Measurements from ENCODE around the gene CIB1. TPM values are rescaled to one million over a fixed set of nuclear protein-coding genes. Genes with fewer than 3 reads are reported as not detected.
"Not testable (repeated sequence)": the region's sequence is repeated elsewhere in the genome, so short reads cannot be mapped to it uniquely, and the experiment has no call there.

The CIB1 gene
- total RNA-seq (2022), result 45.6 and 50.5 TPM in 2 replicates
- Bru-seq, nascent RNA, result percentile 75 among the genes with signal in this experiment
- BruChase-seq, experiment 1, labeled RNA remaining after a 6-hour chase, result percentile 86 among the genes with signal in this experiment
- percentile 78 among the genes with signal in this experiment for BruChase-seq, experiment 2, labeled RNA remaining after a 2-hour chase
- long read RNA-seq, transcript CIB1-201 (7 exons, 1,247 nt), result major isoform, 110 of 130 reads
- long read RNA-seq, partial matches to known transcripts, result 1 of 130 reads
- long read RNA-seq, other reads (novel, unspliced or antisense), result 17 of 130 reads

- TSS peak; percentile 46 for BruUV-seq (replicated peaks)
- CTCF ChIA-PET, result interaction anchor here (0.5 to 4.8 kb wide), 20 partner anchors 12 to 369 kb away, joined by 3 to 48 read pairs (median 4); partner anchors contain the start of genes ARPIN and TTLL13
- DNase-seq (ENCODE audit: unreplicated experiment), result peak; percentile 97
- POLR2A ChIA-PET, result interaction anchor here (0.5 to 4.7 kb wide), 32 partner anchors 9 to 755 kb away, joined by 3 to 66 read pairs (median 5); partner anchors contain the start of genes AP3S2, NGRN, SEMA4B and TTLL13
- no peak for TF ChIP-seq CTCF (IDR thresholded peaks at IDR 0.05; ENCODE audit: unreplicated experiment)
- intact Hi-C loops (cut with micrococcal nuclease), result loop anchor here (1.0 to 5.0 kb wide), 4 partner anchors 31 to 336 kb away; partner anchors contain the start of gene NGRN
- Mint-ChIP-seq H3K27me3 (ENCODE audit: insufficient read depth, unreplicated experiment) (no peaks in the 10 kb centered on the region), H3K4me1 (ENCODE audit: insufficient read depth, unreplicated experiment) (peaks cover 19% of the 10 kb centered on the region), H3K4me3 (ENCODE audit: unreplicated experiment) (peak within 1 kb of the TSS; percentile 85), H3K36me3 (ENCODE audit: insufficient read depth, unreplicated experiment) (peaks cover 36% of the 10 kb centered on the region), H3K27ac (ENCODE audit: low read depth, unreplicated experiment) (peak within 1 kb of the TSS; percentile 12), H3K9me3 (ENCODE audit: unreplicated experiment) (no peaks in the 10 kb centered on the region)
These were observed at the start of gene CIB1 for GRCh38 chr15:90233387-90234095. Gene CIB1, minus strand, starts transcription at chr15:90233941. Its CDS starts 56 bp downstream, at chr15:90233885.

GRCh38 chr15:90281637-90282036 lies 47.9 kb upstream of the CIB1 start:
- H3K36me3 Mint-ChIP-seq (ENCODE audit: insufficient read depth, unreplicated experiment); H3K9me3 Mint-ChIP-seq (ENCODE audit: unreplicated experiment); intact Hi-C loops (cut with micrococcal nuclease); H3K4me3 Mint-ChIP-seq (ENCODE audit: unreplicated experiment); H3K27me3 Mint-ChIP-seq (ENCODE audit: insufficient read depth, unreplicated experiment); BruUV-seq (replicated peaks); DNase-seq (ENCODE audit: unreplicated experiment); H3K4me1 Mint-ChIP-seq (ENCODE audit: insufficient read depth, unreplicated experiment); H3K27ac Mint-ChIP-seq (ENCODE audit: low read depth, unreplicated experiment): not testable (repeated sequence)
- CTCF ChIA-PET, result interaction anchor here (0.6 to 0.8 kb wide), 3 partner anchors 11 to 596 kb away, joined by 3 to 7 read pairs (median 3); no protein-coding TSS in a partner anchor
- POLR2A ChIA-PET, result interaction anchor here (1.1 kb wide), 1 partner anchor 20 kb away, joined by 4 read pairs; no protein-coding TSS in a partner anchor

- H3K9me3 Mint-ChIP-seq (ENCODE audit: unreplicated experiment); intact Hi-C loops (cut with micrococcal nuclease); H3K27ac Mint-ChIP-seq (ENCODE audit: low read depth, unreplicated experiment); DNase-seq (ENCODE audit: unreplicated experiment); H3K4me1 Mint-ChIP-seq (ENCODE audit: insufficient read depth, unreplicated experiment); H3K4me3 Mint-ChIP-seq (ENCODE audit: unreplicated experiment); H3K27me3 Mint-ChIP-seq (ENCODE audit: insufficient read depth, unreplicated experiment); BruUV-seq (replicated peaks); POLR2A ChIA-PET: not testable (repeated sequence)
- CTCF ChIA-PET, result interaction anchor here (0.8 to 0.9 kb wide), 2 partner anchors 12 to 136 kb away, joined by 3 to 4 read pairs; no protein-coding TSS in a partner anchor
- peaks cover 12% of the 10 kb centered on the region for H3K36me3 Mint-ChIP-seq (ENCODE audit: insufficient read depth, unreplicated experiment)
These were observed 47.0 kb upstream of the CIB1 start for GRCh38 chr15:90280743-90281142.

- CTCF ChIA-PET; H3K4me1 Mint-ChIP-seq (ENCODE audit: insufficient read depth, unreplicated experiment); H3K27me3 Mint-ChIP-seq (ENCODE audit: insufficient read depth, unreplicated experiment); DNase-seq (ENCODE audit: unreplicated experiment); POLR2A ChIA-PET; H3K4me3 Mint-ChIP-seq (ENCODE audit: unreplicated experiment); H3K27ac Mint-ChIP-seq (ENCODE audit: low read depth, unreplicated experiment); intact Hi-C loops (cut with micrococcal nuclease); BruUV-seq (replicated peaks); H3K9me3 Mint-ChIP-seq (ENCODE audit: unreplicated experiment): not testable (repeated sequence)
- peaks cover 26% of the 10 kb centered on the region for H3K36me3 Mint-ChIP-seq (ENCODE audit: insufficient read depth, unreplicated experiment)
These were observed 44.7 kb upstream of the CIB1 start for GRCh38 chr15:90278467-90278866.

GRCh38 chr15:90271459-90272166 lies 37.9 kb upstream of the CIB1 start:
- ChIA-PET POLR2A (interaction anchor here (1.1 kb wide), 1 partner anchor 23 kb away, joined by 3 read pairs; the partner anchor contains the start of gene TTLL13), CTCF (interaction anchor here (1.0 to 2.7 kb wide), 4 partner anchors 9 to 106 kb away, joined by 4 to 17 read pairs (median 6); no protein-coding TSS in a partner anchor)
- BruUV-seq (replicated peaks), result TSS peak; percentile 19

More at GRCh38 chr15:90271459-90272166, 37.9 kb upstream of the CIB1 start:
- Mint-ChIP-seq H3K9me3 (ENCODE audit: unreplicated experiment) (no peaks in the 10 kb centered on the region), H3K4me1 (ENCODE audit: insufficient read depth, unreplicated experiment) (peaks cover 23% of the 10 kb centered on the region), H3K36me3 (ENCODE audit: insufficient read depth, unreplicated experiment) (peaks cover 55% of the 10 kb centered on the region), H3K27me3 (ENCODE audit: insufficient read depth, unreplicated experiment) (no peaks in the 10 kb centered on the region), H3K4me3 (ENCODE audit: unreplicated experiment) (no peak overlapping the region), H3K27ac (ENCODE audit: low read depth, unreplicated experiment) (no peak overlapping the region)
- TF ChIP-seq CTCF (IDR thresholded peaks at IDR 0.05; ENCODE audit: unreplicated experiment), result no peak
- no peak for DNase-seq (ENCODE audit: unreplicated experiment)
- intact Hi-C loops (cut with micrococcal nuclease), result no loop called here

Data from MCF 10A (cell line).